Fibroblast of the aortic adventitia (primary cell): ENCODE results near the gene SLC22A1. TPM values are rescaled to one million over a fixed set of nuclear protein-coding genes. Genes with fewer than 3 reads are reported as not detected.
A peak's percentile ranks its signal among the peaks of the same experiment; 100 is the strongest.

Experiments used
- DNase-seq: peaks from one replicate; pipeline ENCODE4 v3.0.0-alpha.2; 2010; ENCODE audit warnings: low read depth
- H3K4me3 ChIP-seq: 2 replicates; pipeline ENCODE4 v1.5.1; 2011; ENCODE audit warnings: low read depth, mild to moderate bottlenecking, control low read depth, low read length, moderate library complexity
- total RNA-seq: library from RNA; depleted of rRNA; stranded (reverse); fragments of >200 nt; gene quantifications from 2 replicates; pipeline ENCODE4 v1.2.3, GENCODE V29; 2012; ENCODE audit warnings: low replicate concordance
- TF ChIP-seq, protein P1 (sequence below): IDR thresholded peaks from 2 replicates; pipeline ENCODE4 v1.5.1; 2011; ENCODE audit warnings: mild to moderate bottlenecking, low read length, control low read depth, inconsistent platforms; ENCODE audit not compliant: insufficient read depth

The SLC22A1 gene
- total RNA-seq, 1 donor, result 0.09 TPM

DNA sequence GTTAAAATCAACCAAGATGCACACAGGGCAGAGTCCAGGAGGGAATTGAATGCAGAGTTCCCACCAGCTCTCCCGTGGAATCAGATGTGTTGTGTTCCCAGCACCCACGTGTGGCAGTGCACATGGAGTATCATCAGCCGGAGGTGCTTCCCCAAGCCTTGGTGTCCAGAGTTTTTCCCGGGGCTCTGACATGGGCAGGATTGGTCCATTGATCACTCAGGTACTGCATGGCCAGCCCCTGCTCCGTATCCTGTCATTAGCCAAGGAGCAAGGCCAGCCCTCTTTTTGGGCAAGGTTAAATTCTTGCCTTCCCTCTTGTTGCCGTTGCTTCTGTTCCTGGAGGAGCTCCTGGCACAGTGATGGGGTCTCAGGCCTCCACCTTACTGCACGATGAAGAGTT, 28.6 kb upstream of the SLC22A1 start:
- no peak for DNase-seq
- H3K4me3 ChIP-seq, result no peak overlapping the region
- TF ChIP-seq, protein P1, sequence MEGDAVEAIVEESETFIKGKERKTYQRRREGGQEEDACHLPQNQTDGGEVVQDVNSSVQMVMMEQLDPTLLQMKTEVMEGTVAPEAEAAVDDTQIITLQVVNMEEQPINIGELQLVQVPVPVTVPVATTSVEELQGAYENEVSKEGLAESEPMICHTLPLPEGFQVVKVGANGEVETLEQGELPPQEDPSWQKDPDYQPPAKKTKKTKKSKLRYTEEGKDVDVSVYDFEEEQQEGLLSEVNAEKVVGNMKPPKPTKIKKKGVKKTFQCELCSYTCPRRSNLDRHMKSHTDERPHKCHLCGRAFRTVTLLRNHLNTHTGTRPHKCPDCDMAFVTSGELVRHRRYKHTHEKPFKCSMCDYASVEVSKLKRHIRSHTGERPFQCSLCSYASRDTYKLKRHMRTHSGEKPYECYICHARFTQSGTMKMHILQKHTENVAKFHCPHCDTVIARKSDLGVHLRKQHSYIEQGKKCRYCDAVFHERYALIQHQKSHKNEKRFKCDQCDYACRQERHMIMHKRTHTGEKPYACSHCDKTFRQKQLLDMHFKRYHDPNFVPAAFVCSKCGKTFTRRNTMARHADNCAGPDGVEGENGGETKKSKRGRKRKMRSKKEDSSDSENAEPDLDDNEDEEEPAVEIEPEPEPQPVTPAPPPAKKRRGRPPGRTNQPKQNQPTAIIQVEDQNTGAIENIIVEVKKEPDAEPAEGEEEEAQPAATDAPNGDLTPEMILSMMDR, result no peak

DNA sequence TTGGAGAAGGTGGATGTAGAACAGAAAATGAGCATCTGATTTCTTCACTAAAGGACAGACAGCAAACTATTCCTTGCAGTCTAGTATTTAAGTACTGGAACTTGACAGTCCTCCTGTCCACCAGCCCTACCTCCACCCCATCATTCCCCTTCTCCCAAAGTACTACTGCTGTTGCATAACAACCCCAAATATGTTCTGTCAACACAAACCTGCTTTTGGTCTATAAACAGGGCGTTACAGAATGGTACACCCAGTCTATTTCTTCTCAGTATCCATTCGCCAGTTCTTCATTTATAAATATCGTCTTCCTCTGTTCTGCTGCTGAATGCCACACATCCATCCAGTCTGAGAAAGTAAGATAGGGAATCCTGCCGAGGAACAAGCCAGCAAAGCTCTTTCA, 27.7 kb upstream of the SLC22A1 start:
- DNase-seq, result no peak
- no peak overlapping the region for H3K4me3 ChIP-seq
- TF ChIP-seq, protein P1, result no peak

DNA sequence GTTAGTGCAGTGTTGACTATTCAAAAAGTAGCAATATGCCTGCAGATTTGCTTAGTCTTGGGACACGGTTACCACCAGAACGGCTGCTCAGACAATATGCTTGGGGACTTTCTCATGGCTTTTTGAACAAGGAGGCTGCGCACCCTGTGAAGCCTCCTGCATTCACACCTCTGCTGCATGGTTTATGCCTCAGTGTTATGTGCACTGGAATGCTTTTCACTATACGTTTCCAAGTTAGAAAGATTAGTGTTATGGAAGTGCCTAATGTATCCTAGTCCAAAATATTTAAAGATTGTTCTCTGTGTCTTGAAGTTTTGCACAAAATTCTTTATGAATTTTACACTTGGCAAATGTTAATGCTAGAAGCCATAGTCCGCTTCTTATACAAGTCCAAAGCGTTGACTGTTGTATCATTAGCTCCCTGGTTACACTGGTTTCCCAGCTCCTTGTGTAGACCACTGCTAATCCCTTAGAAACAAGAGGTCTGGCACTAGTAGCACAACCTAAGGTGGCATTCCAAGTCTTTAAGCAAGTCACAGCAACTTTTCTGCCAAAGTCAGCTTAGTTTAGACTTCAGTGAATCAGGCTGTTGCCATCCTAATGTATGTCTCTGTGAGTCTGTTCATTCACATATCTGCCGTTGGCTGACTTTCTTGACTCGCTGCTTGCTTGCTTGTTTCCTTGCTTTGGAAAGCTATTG, 26.3 kb upstream of the SLC22A1 start:
- TF ChIP-seq, protein P1, result no peak

DNA sequence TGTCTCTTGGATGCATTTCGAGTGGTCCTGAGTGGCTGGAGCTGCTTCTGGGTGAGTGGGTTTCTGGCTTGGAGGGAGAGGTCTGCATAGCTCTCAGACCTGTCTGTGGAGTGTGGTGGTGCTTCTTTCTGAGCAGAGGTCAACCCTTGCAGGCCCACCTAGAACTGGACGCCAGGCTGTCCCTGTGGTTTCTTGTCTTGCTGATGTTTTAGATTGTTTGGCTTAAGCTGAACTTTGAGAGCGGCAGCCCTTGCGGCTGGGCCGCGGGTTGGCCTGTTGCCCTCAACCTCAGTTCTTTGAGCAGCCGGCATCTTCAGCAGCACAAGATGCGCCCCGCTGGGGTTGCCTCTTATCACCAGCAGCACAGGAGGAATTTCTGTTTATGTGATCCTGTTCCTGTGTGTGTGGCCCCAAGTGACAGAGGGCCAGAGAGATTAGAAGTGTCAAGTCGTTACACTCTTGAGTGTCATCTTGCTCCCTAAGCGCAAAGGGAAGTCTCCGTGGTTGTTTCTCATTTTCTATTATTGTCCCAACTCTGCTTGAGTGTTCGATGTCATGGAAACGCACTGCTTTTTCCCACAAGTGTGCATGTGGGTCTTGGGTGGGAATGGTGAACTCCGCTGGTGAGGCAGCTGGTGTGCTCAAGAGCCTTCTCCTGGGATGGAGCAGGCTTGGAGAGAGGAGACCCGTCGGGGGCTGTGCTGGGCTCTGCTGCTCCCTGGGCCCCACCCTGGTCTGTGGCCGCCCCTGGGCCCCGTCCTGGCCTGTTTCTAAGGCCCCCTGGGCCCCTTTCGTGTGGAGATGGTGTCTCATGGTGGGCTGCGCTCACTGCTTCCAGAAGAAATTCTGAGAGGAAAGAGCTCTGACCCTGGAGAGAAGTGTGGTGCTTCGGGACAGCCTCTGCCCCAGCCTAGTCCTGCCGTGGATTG, 20.1 kb upstream of the SLC22A1 start:
- DNase-seq, result no peak
- TF ChIP-seq, protein P1, result no peak

More for the DNA sequence above, 26.3 kb upstream of the SLC22A1 start:
- no peak for DNase-seq
- no peak overlapping the region for H3K4me3 ChIP-seq

DNA sequence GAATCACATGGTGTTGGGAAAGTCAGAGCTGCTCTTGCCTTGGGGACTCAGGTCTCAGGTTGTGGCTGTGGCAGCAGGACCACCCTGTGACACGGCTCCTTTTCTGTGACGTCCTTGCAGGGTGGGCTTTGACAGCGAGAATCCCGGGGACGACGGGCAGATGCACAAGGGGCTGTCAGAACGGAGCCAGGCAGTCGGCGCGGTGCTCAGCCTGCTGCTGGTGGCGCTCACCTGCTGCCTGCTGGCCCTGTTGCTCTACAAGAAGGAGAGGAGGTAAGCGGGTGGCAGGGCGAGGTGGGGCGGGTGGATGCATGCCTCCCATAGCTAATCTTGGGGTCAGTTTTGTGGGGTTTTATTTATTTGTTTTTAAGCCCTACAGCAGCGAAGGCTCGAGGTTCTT, 19.2 kb upstream of the SLC22A1 start:
- DNase-seq, result no peak
- TF ChIP-seq, protein P1, result no peak
- H3K4me3 ChIP-seq, result no peak overlapping the region

More for the DNA sequence above, 20.1 kb upstream of the SLC22A1 start:
- H3K4me3 ChIP-seq, result no peak overlapping the region

DNA sequence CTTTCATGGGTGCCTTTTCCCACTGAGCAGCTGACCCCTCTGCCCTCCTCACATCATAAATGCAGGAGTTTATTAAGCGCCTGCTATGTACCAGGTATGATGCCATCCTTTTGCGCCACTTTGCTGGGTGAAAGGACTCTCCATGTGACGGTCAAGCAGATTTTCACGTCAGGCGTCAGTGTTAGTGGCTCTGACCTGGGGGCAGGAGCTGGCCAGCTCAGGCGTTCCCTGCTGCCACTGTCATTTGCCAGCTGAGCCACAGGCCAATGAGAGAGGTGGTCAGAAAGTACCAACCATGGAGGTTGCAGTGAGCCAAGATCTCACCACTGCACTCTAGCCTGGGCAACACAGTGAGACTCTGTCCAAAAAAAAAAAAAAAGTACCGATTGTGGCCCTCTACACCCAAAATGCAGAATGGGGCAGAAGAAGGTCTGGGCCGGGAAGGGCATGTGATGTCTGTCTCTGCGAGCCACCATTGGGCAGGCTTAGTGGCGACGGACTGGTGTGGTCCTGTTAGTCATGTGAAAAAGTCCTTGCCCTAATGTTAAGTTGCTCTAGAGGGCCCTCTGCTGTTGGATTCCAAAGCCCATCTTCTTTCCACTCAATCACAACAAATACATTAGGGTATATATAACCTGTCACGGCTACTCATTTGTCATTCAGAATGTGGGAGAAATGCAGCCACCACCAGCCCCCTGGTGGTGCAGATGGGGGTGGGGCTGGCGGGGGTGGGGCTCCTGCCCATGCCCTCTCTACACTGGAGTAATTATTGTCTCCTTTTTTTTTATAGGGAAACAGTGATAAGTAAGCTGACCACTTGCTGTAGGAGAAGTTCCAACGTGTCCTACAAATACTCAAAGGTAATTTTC, 18.4 kb upstream of the SLC22A1 start:
- TF ChIP-seq, protein P1, result peak; percentile 48
- peak; percentile 35 for DNase-seq
- H3K4me3 ChIP-seq, result no peak overlapping the region
